Measurements from ENCODE around the gene ING5. TPM values are rescaled to one million over a fixed set of nuclear protein-coding genes. Genes with fewer than 3 reads are reported as not detected.

The ING5 gene
- total and polyA plus RNA-seq, 8 donors = 14.1 to 63.9 (median 22.3) TPM

DNA sequence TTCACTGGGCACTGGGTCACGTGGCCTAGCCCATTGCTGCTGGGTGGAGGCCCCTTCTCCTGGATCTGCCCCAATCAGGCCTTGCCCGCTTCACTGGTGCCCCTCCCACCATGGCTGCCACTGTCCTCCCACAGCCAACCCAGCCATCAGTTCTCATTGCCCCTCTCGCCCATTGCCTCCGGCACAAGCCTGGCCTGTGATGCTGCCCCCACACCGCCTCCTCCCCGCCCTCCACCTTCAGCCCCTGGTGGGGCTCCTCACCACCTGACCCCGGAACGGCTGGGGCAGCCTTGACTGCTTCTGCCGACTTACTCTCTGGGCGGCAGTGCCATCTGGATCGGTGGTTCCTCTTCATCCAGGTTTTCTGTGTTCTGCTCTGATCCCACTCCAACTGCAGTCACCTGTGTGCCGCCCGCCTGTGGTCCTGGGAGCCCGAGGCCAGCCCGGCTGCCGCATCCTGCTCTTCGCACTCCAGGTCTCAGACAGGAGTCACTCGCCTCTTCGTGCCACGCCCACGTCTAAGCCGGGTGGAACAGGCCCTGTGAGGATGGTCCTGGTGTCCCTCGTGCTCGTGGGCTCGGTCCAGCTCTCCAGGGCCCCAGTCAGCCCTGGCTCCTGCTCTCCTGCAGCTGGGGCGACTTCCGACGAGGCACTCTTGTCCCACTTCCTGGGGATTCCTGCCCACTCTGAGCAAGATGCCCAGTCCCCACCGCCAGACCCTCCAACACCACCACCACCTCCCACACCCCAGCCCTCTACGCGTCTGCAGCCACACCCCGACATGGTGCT lies 46.8 kb downstream of the ING5 start:
- no peak overlapping the region for H3K27ac ChIP-seq
- H3K4me1 ChIP-seq = no peaks in the 10 kb centered on the region
- H3K9me3 ChIP-seq = no peaks in the 10 kb centered on the region
- TF ChIP-seq, protein P1, sequence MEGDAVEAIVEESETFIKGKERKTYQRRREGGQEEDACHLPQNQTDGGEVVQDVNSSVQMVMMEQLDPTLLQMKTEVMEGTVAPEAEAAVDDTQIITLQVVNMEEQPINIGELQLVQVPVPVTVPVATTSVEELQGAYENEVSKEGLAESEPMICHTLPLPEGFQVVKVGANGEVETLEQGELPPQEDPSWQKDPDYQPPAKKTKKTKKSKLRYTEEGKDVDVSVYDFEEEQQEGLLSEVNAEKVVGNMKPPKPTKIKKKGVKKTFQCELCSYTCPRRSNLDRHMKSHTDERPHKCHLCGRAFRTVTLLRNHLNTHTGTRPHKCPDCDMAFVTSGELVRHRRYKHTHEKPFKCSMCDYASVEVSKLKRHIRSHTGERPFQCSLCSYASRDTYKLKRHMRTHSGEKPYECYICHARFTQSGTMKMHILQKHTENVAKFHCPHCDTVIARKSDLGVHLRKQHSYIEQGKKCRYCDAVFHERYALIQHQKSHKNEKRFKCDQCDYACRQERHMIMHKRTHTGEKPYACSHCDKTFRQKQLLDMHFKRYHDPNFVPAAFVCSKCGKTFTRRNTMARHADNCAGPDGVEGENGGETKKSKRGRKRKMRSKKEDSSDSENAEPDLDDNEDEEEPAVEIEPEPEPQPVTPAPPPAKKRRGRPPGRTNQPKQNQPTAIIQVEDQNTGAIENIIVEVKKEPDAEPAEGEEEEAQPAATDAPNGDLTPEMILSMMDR (IDR thresholded peaks at IDR 0.05) = no peak
- no peak for DNase-seq
- 90 to 93% methylated on average over 32 of the region's 32 CpGs for WGBS, 2 donors
- peaks cover 0 to 10% (median 3%) of the 10 kb centered on the region in 3 donors for H3K36me3 ChIP-seq
- intact Hi-C loops (cut with DNase I) = no loop called here
- H3K4me3 ChIP-seq = no peak overlapping the region
- no peak for ATAC-seq
- H3K27me3 ChIP-seq = no peaks in the 10 kb centered on the region
- no peak for FAIRE-seq

- no peak overlapping the region for H3K4me3 ChIP-seq
- WGBS, 2 donors = 79% methylated on average over 22 of the region's 22 CpGs
- ATAC-seq (no peak), FAIRE-seq (no peak), DNase-seq (no peak)
- H3K27ac ChIP-seq = no peak overlapping the region
- H3K36me3 ChIP-seq = peaks cover 0 to 6% (median 0%) of the 10 kb centered on the region in 3 donors
- TF ChIP-seq, protein P1 (IDR thresholded peaks at IDR 0.05) = no peak
- no peaks in the 10 kb centered on the region for H3K9me3 ChIP-seq
- intact Hi-C loops (cut with DNase I) = no loop called here
- H3K27me3 ChIP-seq = no peaks in the 10 kb centered on the region
- H3K4me1 ChIP-seq = no peaks in the 10 kb centered on the region
Measured at GRCh38 chr2:241750076-241750840, 48.4 kb downstream of the ING5 start.

DNA sequence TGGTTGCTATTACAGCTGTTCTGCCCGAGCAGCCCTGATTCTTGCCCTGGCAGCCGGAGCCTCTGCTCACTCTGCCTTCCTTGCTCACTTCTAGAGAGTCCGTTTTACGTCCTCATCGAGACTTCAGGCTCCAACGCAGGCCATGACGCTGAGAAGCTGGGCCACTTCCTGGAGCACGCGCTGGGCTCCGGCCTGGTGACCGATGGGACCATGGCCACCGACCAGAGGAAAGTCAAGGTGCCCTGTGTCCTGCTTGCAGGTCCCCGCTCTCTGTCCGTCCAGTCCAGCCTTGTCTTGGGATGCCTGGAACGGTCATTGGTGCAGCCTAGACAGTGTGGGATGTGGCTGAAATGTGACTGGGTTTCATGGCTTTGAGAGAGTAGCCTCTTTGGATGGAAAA lies 49.3 kb downstream of the ING5 start:
- Histone ChIP-seq H3K4me1 (no peaks in the 10 kb centered on the region), H3K27ac (no peak overlapping the region), H3K36me3 (peaks cover 0 to 9% (median 0%) of the 10 kb centered on the region in 3 donors), H3K9me3 (no peaks in the 10 kb centered on the region), H3K27me3 (no peaks in the 10 kb centered on the region), H3K4me3 (no peak overlapping the region)
- WGBS, 2 donors = 93 to 94% methylated on average over 15 of the region's 15 CpGs
- intact Hi-C loops (cut with DNase I) = no loop called here
- no peak for DNase-seq
- TF ChIP-seq, protein P1 (IDR thresholded peaks at IDR 0.05) = no peak
- ATAC-seq = no peak
- FAIRE-seq = no peak

DNA sequence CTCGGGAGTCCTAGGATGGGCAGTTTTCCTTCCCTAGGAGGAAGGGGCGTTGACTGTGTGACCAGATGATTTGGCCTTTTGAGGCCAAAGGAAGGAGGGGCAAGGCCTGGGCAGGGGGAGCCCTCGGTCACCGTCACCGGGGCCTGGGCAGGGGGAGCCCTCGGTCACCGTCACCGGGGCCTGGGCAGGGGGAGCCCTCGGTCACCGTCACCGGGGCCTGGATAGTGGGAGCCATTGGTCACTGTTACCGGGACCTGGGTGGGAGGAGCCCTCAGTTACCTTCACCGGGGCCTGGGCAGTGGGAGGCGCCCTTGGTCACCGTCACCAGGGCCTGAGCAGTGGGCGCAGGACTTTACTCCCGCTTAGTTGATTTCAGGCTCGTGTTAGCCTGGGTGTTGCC lies 49.9 kb downstream of the ING5 start:
- FAIRE-seq (no peak), DNase-seq (no peak), ATAC-seq (no peak)
- Histone ChIP-seq H3K9me3 (no peaks in the 10 kb centered on the region), H3K27me3 (no peaks in the 10 kb centered on the region), H3K4me3 (no peak overlapping the region), H3K36me3 (peaks cover 0 to 9% (median 0%) of the 10 kb centered on the region in 3 donors), H3K4me1 (no peaks in the 10 kb centered on the region), H3K27ac (no peak overlapping the region)
- 97 to 98% methylated on average over 18 of the region's 18 CpGs for WGBS, 2 donors
- intact Hi-C loops (cut with DNase I) = no loop called here
- TF ChIP-seq, protein P1 (IDR thresholded peaks at IDR 0.05) = no peak

Data from pancreas (tissue), 10 donors.